ENCODE results near the gene ZBTB43. TPM values are rescaled to one million over a fixed set of nuclear protein-coding genes. Genes with fewer than 3 reads are reported as not detected.

ZBTB43 gene
- total and polyA plus RNA-seq, 10 of the 15 experiments (the other 5 are each of a cell fraction or from before 2014, with no cell fraction given): 2.4 to 19.3 (median 8.7) TPM

GRCh38 chr9:126819482-126819881 lies 14.6 kb downstream of the ZBTB43 start (continued):
- TF ChIP-seq ZBTB40 (IDR thresholded peaks at IDR 0.05; ENCODE audit: borderline replicate concordance) (no peak), STAT1 (conservative IDR thresholded peaks at IDR 0.05) (no peak), IRF4 (IDR thresholded peaks at IDR 0.05; ENCODE audit: low read depth, low read length) (peak; percentile 73), ZBTB33 (IDR thresholded peaks at IDR 0.05) (no peak), MTA2 (IDR thresholded peaks at IDR 0.05; ENCODE audit: low read depth) (peak; percentile 81), RELB (IDR thresholded peaks at IDR 0.05; ENCODE audit: low read depth) (peak; percentile 34; the same call in 1 of the 2 replicates), NR2F1 (conservative IDR thresholded peaks at IDR 0.05) (no peak), ETV6 (conservative IDR thresholded peaks at IDR 0.05 in 1 of 2, IDR thresholded peaks at IDR 0.05 in 1 of 2; ENCODE audit: borderline replicate concordance in 1 of 2, low read depth in 1 of 2) (0 out of 4 replicates have a peak, but pooled peaks of 1 of the 2 experiments have one; percentile 20), TCF7 (IDR thresholded peaks at IDR 0.05; ENCODE audit: borderline replicate concordance) (no peak), ATF7 (IDR thresholded peaks at IDR 0.05; ENCODE audit: low read depth) (peak; percentile 69), NBN (IDR thresholded peaks at IDR 0.05) (peak; percentile 49; the same call in 1 of the 2 replicates), IKZF2 (IDR thresholded peaks at IDR 0.05) (peak in 1 of 2 experiments; percentile 18; a peak in 1 of 4 replicates)
